BJ (cell line): ENCODE data around the gene CFAP410. TPM values are rescaled to one million over a fixed set of nuclear protein-coding genes. Genes with fewer than 3 reads are reported as not detected.

Source experiments
- CTCF ChIA-PET: fragments of 350-600 bp; formaldehyde crosslinking; extraction: SDS; loops from one replicate; lab custom pipeline; 2021; ENCODE audit warnings: antibody characterized with exemption, inconsistent platforms; lab: Yijun Ruan, JAX
- POLR2A ChIA-PET: fragments of 300-600 bp; sonication (Branson Sonifier 250); formaldehyde crosslinking; extraction: SDS; loops from one replicate; lab custom pipeline; 2021; ENCODE audit warnings: antibody characterized with exemption; lab: Charles Lee
- DNase-seq: peaks from one replicate; pipeline ENCODE4 v3.0.0-alpha.2; 2011; ENCODE audit warnings: low read depth
- H3K27me3 ChIP-seq: 2 replicates; pipeline ENCODE4 v1.6.0; 2011; ENCODE audit warnings: low read length; ENCODE audit not compliant: control insufficient read depth, insufficient read depth
- H3K36me3 ChIP-seq: 2 replicates; pipeline ENCODE4 v1.5.1; 2011; ENCODE audit warnings: low read length; ENCODE audit not compliant: control insufficient read depth, insufficient read depth
- H3K4me3 ChIP-seq: 2 replicates; pipeline ENCODE4 v1.5.1; 2011; ENCODE audit warnings: low read depth, mild to moderate bottlenecking, control low read depth, low read length
- CTCF ChIP-seq: IDR thresholded peaks from 2 replicates; pipeline ENCODE4 v1.5.1; 2011; ENCODE audit warnings: low read depth, mild to moderate bottlenecking, control low read depth, inconsistent platforms, low read length, moderate library complexity; ENCODE audit not compliant: insufficient read depth
- polyA plus RNA-seq: library from polyadenylated mRNA; depleted of rRNA; stranded (reverse); fragments of >200 nt; gene quantifications from 2 replicates; pipeline ENCODE4 v1.2.3, GENCODE V29; 2011; rRNA removed

The CFAP410 gene
- polyA plus RNA-seq, 1 experiment: 13.5 TPM

DNA sequence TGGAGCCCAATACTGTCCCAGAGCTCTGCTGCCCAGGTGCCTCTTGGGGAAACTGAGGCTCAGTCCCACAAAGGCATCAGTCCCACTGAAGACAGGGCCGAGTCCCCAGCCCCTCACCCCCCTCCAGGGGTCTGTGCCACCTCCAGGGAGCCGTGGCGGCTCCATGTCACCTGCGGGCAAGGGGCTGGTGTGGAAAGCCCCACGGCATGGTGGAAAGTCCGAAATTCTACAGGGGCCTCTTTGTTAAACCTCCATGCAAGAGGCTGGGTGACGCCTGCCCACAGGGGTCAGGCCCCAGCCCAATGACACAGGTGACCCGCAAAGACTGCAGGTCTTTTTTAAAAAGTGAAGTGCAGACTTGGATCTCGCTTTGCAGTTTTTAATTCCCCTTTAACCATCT lies 56.8 kb downstream of the CFAP410 start:
- DNase-seq: no peak
- POLR2A ChIA-PET: no interaction called here
- Histone ChIP-seq H3K36me3 (no peaks in the 10 kb centered on the region), H3K27me3 (no peaks in the 10 kb centered on the region; the same call in 1 of the 2 replicates), H3K4me3 (no peak overlapping the region)
- CTCF ChIA-PET: no interaction called here
- no peak for TF ChIP-seq CTCF

DNA sequence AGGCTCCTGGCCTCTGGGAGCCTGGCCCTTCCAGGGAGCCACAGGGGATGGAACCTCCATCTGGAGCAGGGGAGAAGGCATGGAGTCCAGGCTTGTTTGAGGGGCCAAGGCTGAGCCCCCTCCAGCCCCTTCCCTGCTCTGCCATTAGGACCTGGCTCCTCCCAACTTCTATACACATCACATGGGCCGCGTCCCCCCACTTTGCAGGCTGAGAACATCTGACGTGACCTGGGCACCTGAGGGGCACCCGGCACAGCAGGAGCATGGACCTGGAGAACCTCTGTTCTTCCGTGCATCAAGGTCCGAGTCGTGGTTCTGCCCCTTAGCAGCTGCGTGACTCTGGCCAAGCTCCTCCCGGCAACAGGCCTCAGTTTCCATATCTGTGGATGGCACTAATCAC lies 57.4 kb downstream of the CFAP410 start:
- Histone ChIP-seq H3K27me3 (no peaks in the 10 kb centered on the region; the same call in 1 of the 2 replicates), H3K4me3 (no peak overlapping the region), H3K36me3 (no peaks in the 10 kb centered on the region)
- ChIA-PET CTCF (no interaction called here), POLR2A (no interaction called here)
- no peak for DNase-seq
- no peak for TF ChIP-seq CTCF

DNA sequence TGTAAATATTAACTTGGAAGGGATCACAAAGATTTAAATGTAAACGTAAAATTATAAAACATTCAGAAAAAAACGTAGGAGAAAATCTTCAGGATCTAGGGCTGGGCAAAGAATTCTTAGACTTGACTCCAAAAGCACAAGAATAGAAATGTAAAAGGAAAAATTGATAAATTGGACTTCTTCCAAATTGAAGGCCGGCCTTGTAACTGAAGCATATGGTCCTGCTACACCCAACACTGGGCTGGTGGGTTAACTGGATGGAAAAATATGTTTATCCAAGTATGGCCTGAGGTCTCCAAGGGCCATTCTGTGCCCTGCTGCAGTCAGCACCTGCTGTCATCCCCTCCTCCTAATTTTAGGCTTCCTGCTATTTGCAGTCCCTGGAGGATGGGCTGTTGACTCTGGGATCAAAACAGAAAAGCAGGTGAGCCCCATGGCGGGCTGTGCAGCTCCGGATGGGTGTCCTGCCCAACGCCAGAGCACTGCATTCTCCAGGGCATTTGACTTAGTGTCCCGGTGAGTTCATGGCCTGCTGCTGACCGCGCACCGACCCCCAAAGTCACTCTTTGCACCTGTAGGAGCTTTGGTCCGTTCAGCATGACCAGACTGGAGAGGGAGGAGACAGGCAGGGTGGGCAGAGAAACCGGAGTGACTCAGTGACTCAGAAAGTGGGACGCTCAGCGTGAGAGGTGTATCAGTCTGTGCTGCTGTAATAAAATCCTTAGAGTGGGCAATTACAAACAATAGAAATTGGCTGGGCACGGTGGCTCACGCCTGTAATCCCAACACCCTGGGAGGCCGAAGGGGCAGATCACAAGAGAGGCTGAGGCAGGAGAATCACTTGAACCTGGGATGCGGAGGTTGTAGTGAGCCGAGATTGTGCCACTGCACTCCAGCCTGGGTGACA lies 59.6 kb downstream of the CFAP410 start:
- ChIA-PET POLR2A (no interaction called here), CTCF (no interaction called here)
- no peak for DNase-seq
- no peak for TF ChIP-seq CTCF
- H3K4me3 ChIP-seq: no peak overlapping the region
- peaks cover under 1% of the 10 kb centered on the region; the same call in 1 of the 2 replicates for H3K27me3 ChIP-seq
- no peaks in the 10 kb centered on the region for H3K36me3 ChIP-seq

Other genes with a start within 250 kb of the CFAP410 start
- 12.1 and 20.5 TPM in 2 replicates for gene PWP2, start 232.0 kb downstream of the CFAP410 start, polyA plus RNA-seq
- 54.3 and 60.0 TPM in 2 replicates for gene GATD3, start 205.7 kb downstream of the CFAP410 start, polyA plus RNA-seq
- 0.27 and 1.3 TPM in 2 replicates for gene ICOSLG, start 98.4 kb downstream of the CFAP410 start, polyA plus RNA-seq
- not detected in 2 replicates for gene DNMT3L, start 77.5 kb downstream of the CFAP410 start, polyA plus RNA-seq
- gene AIRE, start 53.5 kb downstream of the CFAP410 start, polyA plus RNA-seq: 0.10 and 0.12 TPM in 2 replicates
- gene PFKL, start 39.3 kb downstream of the CFAP410 start, polyA plus RNA-seq: 85.9 and 152 TPM in 2 replicates
- not detected in 2 replicates for gene TRPM2, start 14.2 kb upstream of the CFAP410 start, polyA plus RNA-seq
- 0.42 and 0.59 TPM in 2 replicates for gene LRRC3, start 116.1 kb upstream of the CFAP410 start, polyA plus RNA-seq
- gene KRTAP10-1, start 200.8 kb upstream of the CFAP410 start, polyA plus RNA-seq: not detected in 2 replicates
- not detected in 2 replicates for gene KRTAP10-2, start 212.1 kb upstream of the CFAP410 start, polyA plus RNA-seq
- not detected in 2 replicates for gene KRTAP10-3, start 219.4 kb upstream of the CFAP410 start, polyA plus RNA-seq
- not detected in 2 replicates for gene KRTAP10-4, start 234.3 kb upstream of the CFAP410 start, polyA plus RNA-seq
- gene KRTAP10-5, start 241.2 kb upstream of the CFAP410 start, polyA plus RNA-seq: not detected in 2 replicates